ENCODE results near the gene PCLAF. TPM values are rescaled to one million over a fixed set of nuclear protein-coding genes. Genes with fewer than 3 reads are reported as not detected.

PCLAF gene
- total and polyA plus RNA-seq, 2 of the 8 experiments (the other 6 are each of a cell fraction or from before 2014, with no cell fraction given): 76.2 to 124 TPM

DNA sequence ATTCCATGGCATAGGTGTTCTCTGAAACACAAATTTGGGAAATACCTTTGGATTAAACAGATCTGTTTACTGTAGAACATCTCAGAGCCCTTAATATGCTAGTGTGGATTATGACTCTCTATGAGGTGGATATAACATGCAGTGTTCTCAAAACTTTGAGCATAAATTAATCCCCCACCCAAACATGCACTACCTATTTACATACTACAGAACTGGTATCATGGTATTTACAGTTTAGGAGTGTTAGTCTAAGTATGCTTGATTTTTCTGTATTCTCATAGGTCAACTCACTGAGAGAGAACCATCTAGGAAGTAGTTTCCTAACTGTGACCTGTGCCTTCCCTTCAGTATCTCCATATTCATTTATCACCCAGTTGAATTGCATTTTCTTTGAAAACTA is 48.2 kb upstream of the PCLAF start:
- Histone ChIP-seq H3K14ac (ENCODE audit: insufficient read length) (no peak overlapping the region), H4K5ac (ENCODE audit: insufficient read length, low read depth, low read length) (no peak overlapping the region), H2BK12ac (ENCODE audit: low read depth, low read length) (no peak overlapping the region), H3K27me3 (replicated peaks in 1 of 4; ENCODE audit: control insufficient read depth in 3 of 4, extremely low read depth in 1 of 4, insufficient read depth in 3 of 4, low read length in 3 of 4) (no peaks in the 10 kb centered on the region; a peak in 2 of 7 replicates), H3K79me2 (ENCODE audit: control insufficient read depth in 1 of 2, insufficient read depth in 2 of 2, low read length in 2 of 2) (no peaks in the 10 kb centered on the region), H2BK120ac (replicated peaks; ENCODE audit: low read depth, low read length) (no peak overlapping the region), H4K91ac (replicated peaks; ENCODE audit: insufficient read length, low read length) (no peak overlapping the region), H2BK15ac (ENCODE audit: low read length) (no peak overlapping the region), H3K4me3 (ENCODE audit: extremely low read depth in 1 of 4, insufficient read depth in 2 of 4, low read depth in 3 of 4, low read length in 4 of 4) (no peak overlapping the region), H3K23ac (ENCODE audit: insufficient read length) (no peak overlapping the region), H3K9ac (replicated peaks in 1 of 4; ENCODE audit: extremely low read depth in 1 of 4, low read depth in 3 of 4, low read length in 3 of 4) (no peak overlapping the region), H4K8ac (ENCODE audit: extremely low read depth, insufficient read depth, low read length) (no peak overlapping the region), H3K79me1 (ENCODE audit: low read depth, low read length) (no peaks in the 10 kb centered on the region), H3K18ac (ENCODE audit: extremely low read depth, low read length) (no peak overlapping the region), H3K9me3 (ENCODE audit: insufficient read depth in 2 of 2, low read depth in 1 of 2, low read length in 1 of 2) (no peaks in the 10 kb centered on the region), H4K20me1 (replicated peaks in 1 of 2; ENCODE audit: control insufficient read depth in 1 of 2, insufficient read depth in 2 of 2, low read length in 2 of 2) (peaks cover 0 to 2% of the 10 kb centered on the region in 2 experiments), H2AFZ (ENCODE audit: low read length) (no peak overlapping the region), H3K36me3 (ENCODE audit: control insufficient read depth in 2 of 4, insufficient read depth in 4 of 4, low read length in 3 of 4) (no peaks in the 10 kb centered on the region; a peak in 3 of 8 replicates), H2BK20ac (ENCODE audit: low read length) (no peak overlapping the region), H3K4me2 (ENCODE audit: insufficient read depth in 1 of 2, low read depth in 2 of 2, low read length in 2 of 2) (no peak overlapping the region), H3K4ac (replicated peaks; ENCODE audit: insufficient read length, low read depth, low read length) (no peak overlapping the region), H3K23me2 (ENCODE audit: low read depth, low read length) (no peaks in the 10 kb centered on the region), H3K56ac (replicated peaks; ENCODE audit: insufficient read length, low read depth, low read length) (no peak overlapping the region), H3K27ac (ENCODE audit: low read depth, low read length) (no peak overlapping the region), H2BK5ac (ENCODE audit: low read depth, low read length) (no peak overlapping the region), H2AK5ac (ENCODE audit: low read depth, low read length) (no peak overlapping the region), H3K4me1 (replicated peaks in 1 of 4; ENCODE audit: control insufficient read depth in 3 of 4, insufficient read depth in 4 of 4, low read length in 3 of 4) (peaks cover 0 to 6% (median 2%) of the 10 kb centered on the region in 4 experiments; a peak in 3 of 7 replicates)
- ChIA-PET CTCF (ENCODE audit: partially characterized antibody) (interaction anchor here (0.6 kb wide), 1 partner anchor 251 kb away, joined by 3 read pairs; no protein-coding TSS in a partner anchor), POLR2A (ENCODE audit: partially characterized antibody) (interaction anchor here (0.6 kb wide), 1 partner anchor 71 kb away, joined by 3 read pairs; no protein-coding TSS in a partner anchor)
- FAIRE-seq: no peak
- no peak for DNase-seq (ENCODE audit: low read depth in 1 of 2, low spot score in 2 of 2)
- TF ChIP-seq, protein P1, sequence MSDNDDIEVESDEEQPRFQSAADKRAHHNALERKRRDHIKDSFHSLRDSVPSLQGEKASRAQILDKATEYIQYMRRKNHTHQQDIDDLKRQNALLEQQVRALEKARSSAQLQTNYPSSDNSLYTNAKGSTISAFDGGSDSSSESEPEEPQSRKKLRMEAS (IDR thresholded peaks at IDR 0.05): no peak
- TF ChIP-seq TBP (IDR thresholded peaks at IDR 0.05; ENCODE audit: low read depth, low read length) (no peak), EZH2 (IDR thresholded peaks at IDR 0.05; ENCODE audit: low read depth, low read length, severe bottlenecking) (no peak), YY1 (IDR thresholded peaks at IDR 0.05; ENCODE audit: low read depth, low read length) (no peak), RXRA (IDR thresholded peaks at IDR 0.05; ENCODE audit: insufficient read depth, low read depth, low read length) (no peak), SRF (IDR thresholded peaks at IDR 0.05; ENCODE audit: low read depth, low read length) (no peak), HDAC2 (IDR thresholded peaks at IDR 0.05; ENCODE audit: borderline replicate concordance in 1 of 2, low read depth in 2 of 2, low read length in 2 of 2) (no peak), CTBP2 (IDR thresholded peaks at IDR 0.05; ENCODE audit: borderline replicate concordance, insufficient read depth, insufficient read length, low read length) (no peak), TCF12 (IDR thresholded peaks at IDR 0.05; ENCODE audit: low read depth, low read length) (no peak)
- TF ChIP-seq, protein P2, sequence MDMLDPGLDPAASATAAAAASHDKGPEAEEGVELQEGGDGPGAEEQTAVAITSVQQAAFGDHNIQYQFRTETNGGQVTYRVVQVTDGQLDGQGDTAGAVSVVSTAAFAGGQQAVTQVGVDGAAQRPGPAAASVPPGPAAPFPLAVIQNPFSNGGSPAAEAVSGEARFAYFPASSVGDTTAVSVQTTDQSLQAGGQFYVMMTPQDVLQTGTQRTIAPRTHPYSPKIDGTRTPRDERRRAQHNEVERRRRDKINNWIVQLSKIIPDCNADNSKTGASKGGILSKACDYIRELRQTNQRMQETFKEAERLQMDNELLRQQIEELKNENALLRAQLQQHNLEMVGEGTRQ (IDR thresholded peaks at IDR 0.05; ENCODE audit: low read length): no peak

All from H1 (cell line).